Parathyroid adenoma (tissue), 2 donors: ENCODE measurements around the gene RBM42.

Experiments
- H2AFZ ChIP-seq: fragments of 300-600 bp; sonication (generic); one replicate; pipeline ENCODE4 v1.7.0; 2017; ENCODE audit warnings: antibody characterized with exemption, mild to moderate bottlenecking
- H3K27ac ChIP-seq: fragments of 300-600 bp; sonication (generic); one replicate; pipeline ENCODE4 v1.7.0; 2017
- H3K27me3 ChIP-seq: fragments of 300-600 bp; sonication (generic); one replicate; pipeline ENCODE4 v1.7.0; 2017; ENCODE audit warnings: low read length; ENCODE audit not compliant: control insufficient read depth, insufficient read depth
- H3K36me3 ChIP-seq: fragments of 300-600 bp; sonication (generic); one replicate; pipeline ENCODE4 v1.7.0; 2017; ENCODE audit warnings: low read length; ENCODE audit not compliant: control insufficient read depth, insufficient read depth
- H3K4me1 ChIP-seq: fragments of 300-600 bp; sonication (generic); one replicate; pipeline ENCODE4 v1.7.0; 2017; ENCODE audit warnings: control low read depth
- H3K4me2 ChIP-seq: fragments of 300-600 bp; sonication (generic); one replicate; pipeline ENCODE4 v1.7.0; 2017; ENCODE audit warnings: low read length
- H3K4me3 ChIP-seq: fragments of 300-600 bp; sonication (generic); one replicate; pipeline ENCODE4 v1.7.0; 2017; ENCODE audit warnings: low read depth, low read length
- H3K79me2 ChIP-seq: fragments of 300-600 bp; sonication (generic); one replicate; pipeline ENCODE4 v1.7.0; 2017; ENCODE audit warnings: control low read depth
- H3K9ac ChIP-seq: fragments of 300-600 bp; sonication (generic); one replicate; pipeline ENCODE4 v1.7.0; 2017; ENCODE audit warnings: mild to moderate bottlenecking
- H3K9me3 ChIP-seq: fragments of 300-600 bp; sonication (generic); one replicate; pipeline ENCODE4 v1.7.0; 2017; ENCODE audit warnings: low read length; ENCODE audit not compliant: control insufficient read depth
- CTCF ChIP-seq: fragments of 300-600 bp; sonication (generic); IDR thresholded peaks from one replicate; pipeline ENCODE4 v1.7.0; 2017; ENCODE audit warnings: antibody characterized with exemption, mild to moderate bottlenecking
- donor health status: primary hyperparathyroidism.

RBM42 gene

GRCh38 chr19:35621708-35622107, 7.1 kb upstream of the RBM42 start:
- no peak overlapping the region for H3K9ac ChIP-seq
- H3K4me1 ChIP-seq = no peaks in the 10 kb centered on the region
- no peak overlapping the region for H3K4me2 ChIP-seq
- H3K27ac ChIP-seq = no peak overlapping the region
- no peak for TF ChIP-seq CTCF
- no peaks in the 10 kb centered on the region for H3K36me3 ChIP-seq
- H3K4me3 ChIP-seq = no peak overlapping the region
- H3K79me2 ChIP-seq = no peaks in the 10 kb centered on the region
- H3K9me3 ChIP-seq = no peaks in the 10 kb centered on the region
- H3K27me3 ChIP-seq = no peaks in the 10 kb centered on the region
- no peak overlapping the region for H2AFZ ChIP-seq

- Histone ChIP-seq H3K4me1 (no peaks in the 10 kb centered on the region), H3K9me3 (no peaks in the 10 kb centered on the region), H3K79me2 (no peaks in the 10 kb centered on the region), H3K27ac (no peak overlapping the region), H3K27me3 (no peaks in the 10 kb centered on the region), H3K4me3 (no peak overlapping the region), H3K4me2 (no peak overlapping the region), H3K36me3 (no peaks in the 10 kb centered on the region), H3K9ac (no peak overlapping the region), H2AFZ (no peak overlapping the region)
- TF ChIP-seq CTCF = no peak
Measured at GRCh38 chr19:35622750-35623149, 6.1 kb upstream of the RBM42 start.

- TF ChIP-seq CTCF = no peak
- Histone ChIP-seq H3K27ac (no peak overlapping the region), H3K9me3 (no peaks in the 10 kb centered on the region), H3K4me2 (no peak overlapping the region), H3K36me3 (no peaks in the 10 kb centered on the region), H3K79me2 (no peaks in the 10 kb centered on the region), H3K4me3 (no peak overlapping the region), H3K9ac (no peak overlapping the region), H3K27me3 (no peaks in the 10 kb centered on the region), H2AFZ (no peak overlapping the region), H3K4me1 (no peaks in the 10 kb centered on the region)
Measured at GRCh38 chr19:35623327-35624010, 5.4 kb upstream of the RBM42 start.

GRCh38 chr19:35628264-35628564, 622 bp upstream of the RBM42 start:
- Histone ChIP-seq H3K9ac (peak overlapping the region; percentile 1), H2AFZ (peak overlapping the region; percentile 78), H3K36me3 (no peaks in the 10 kb centered on the region), H3K9me3 (no peaks in the 10 kb centered on the region), H3K4me2 (peak overlapping the region; percentile 87), H3K27me3 (no peaks in the 10 kb centered on the region), H3K79me2 (peaks cover 3% of the 10 kb centered on the region), H3K4me1 (no peaks in the 10 kb centered on the region), H3K27ac (peak overlapping the region; percentile 67), H3K4me3 (peak overlapping the region; percentile 97)
- no peak for TF ChIP-seq CTCF

- H3K27ac ChIP-seq = peak overlapping the region; percentile 67
- no peak for TF ChIP-seq CTCF
- peak overlapping the region; percentile 87 for H3K4me2 ChIP-seq
- no peaks in the 10 kb centered on the region for H3K9me3 ChIP-seq
- no peaks in the 10 kb centered on the region for H3K4me1 ChIP-seq
- no peaks in the 10 kb centered on the region for H3K27me3 ChIP-seq
- peaks cover 3% of the 10 kb centered on the region for H3K79me2 ChIP-seq
- peak overlapping the region; percentile 64 for H3K9ac ChIP-seq
- peak overlapping the region; percentile 97 for H3K4me3 ChIP-seq
- no peaks in the 10 kb centered on the region for H3K36me3 ChIP-seq
- peak overlapping the region; percentile 78 for H2AFZ ChIP-seq
Measured at GRCh38 chr19:35629332-35629633, 447 bp downstream of the RBM42 start.
